Suprapubic skin (tissue), 3 donors: ENCODE data around the gene CHDH.

Source experiments
- POLR2A ChIP-seq, 2 donors: fragments of 450-650 bp; IDR thresholded peaks; one replicate each; pipeline ENCODE4 v1.6.1; 2017; ENCODE audit warnings: antibody characterized with exemption in 2 of 2, mild to moderate bottlenecking in 2 of 2, moderate library complexity in 2 of 2
- TF ChIP-seq, protein P1 (sequence below), 2 donors: fragments of 200-600 bp in 1 of 2; fragments of 450-650 bp in 1 of 2; sonication (generic) in 1 of 2; IDR thresholded peaks; one replicate each; pipeline ENCODE4 v1.5.1; 2016 to 2019; ENCODE audit warnings: antibody characterized with exemption in 2 of 2, mild to moderate bottlenecking in 1 of 2, moderate library complexity in 1 of 2

DNA sequence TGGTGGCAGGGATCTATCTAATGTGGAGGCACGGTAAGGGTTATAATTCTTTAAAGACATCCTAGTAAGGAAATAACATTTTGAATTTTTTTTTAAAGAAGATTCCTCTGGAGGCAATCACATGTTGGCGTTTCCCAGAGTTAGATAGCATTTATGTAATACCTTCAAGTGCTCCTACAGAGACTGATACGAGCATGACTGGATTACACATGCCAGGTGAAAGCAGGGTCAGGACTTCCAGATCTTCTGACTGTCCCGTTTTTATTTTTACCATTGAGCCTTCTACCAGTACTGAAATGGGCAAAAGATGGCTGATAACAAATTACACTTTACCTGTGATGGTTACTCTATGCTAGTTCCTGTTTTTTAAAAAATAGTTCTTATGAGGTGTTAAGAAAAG is 14.0 kb upstream of the CHDH start:
- TF ChIP-seq, protein P1, sequence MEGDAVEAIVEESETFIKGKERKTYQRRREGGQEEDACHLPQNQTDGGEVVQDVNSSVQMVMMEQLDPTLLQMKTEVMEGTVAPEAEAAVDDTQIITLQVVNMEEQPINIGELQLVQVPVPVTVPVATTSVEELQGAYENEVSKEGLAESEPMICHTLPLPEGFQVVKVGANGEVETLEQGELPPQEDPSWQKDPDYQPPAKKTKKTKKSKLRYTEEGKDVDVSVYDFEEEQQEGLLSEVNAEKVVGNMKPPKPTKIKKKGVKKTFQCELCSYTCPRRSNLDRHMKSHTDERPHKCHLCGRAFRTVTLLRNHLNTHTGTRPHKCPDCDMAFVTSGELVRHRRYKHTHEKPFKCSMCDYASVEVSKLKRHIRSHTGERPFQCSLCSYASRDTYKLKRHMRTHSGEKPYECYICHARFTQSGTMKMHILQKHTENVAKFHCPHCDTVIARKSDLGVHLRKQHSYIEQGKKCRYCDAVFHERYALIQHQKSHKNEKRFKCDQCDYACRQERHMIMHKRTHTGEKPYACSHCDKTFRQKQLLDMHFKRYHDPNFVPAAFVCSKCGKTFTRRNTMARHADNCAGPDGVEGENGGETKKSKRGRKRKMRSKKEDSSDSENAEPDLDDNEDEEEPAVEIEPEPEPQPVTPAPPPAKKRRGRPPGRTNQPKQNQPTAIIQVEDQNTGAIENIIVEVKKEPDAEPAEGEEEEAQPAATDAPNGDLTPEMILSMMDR (IDR thresholded peaks at IDR 0.05), result no peak
- no peak for TF ChIP-seq POLR2A (IDR thresholded peaks at IDR 0.05)
